Adrenal gland (tissue), 12 donors: ENCODE data around the gene PARD6G. TPM values are rescaled to one million over a fixed set of nuclear protein-coding genes. Genes with fewer than 3 reads are reported as not detected.

Experiments used
- DNase-seq, 7 donors: peaks; one replicate each; pipeline ENCODE4 v3.0.0-alpha.2; 2019 to 2020
- H3K27ac ChIP-seq, 5 donors: fragments of 200-600 bp; sonication (generic) in 4 of 5; 1 replicate in 3 of 5; 2 replicates in 2 of 5; pipeline versions ENCODE4 v1.5.1 to v1.8.0; 2016 to 2020; ENCODE audit warnings: mild to moderate bottlenecking in 1 of 5
- H3K27me3 ChIP-seq: fragments of 200-600 bp; 2 replicates; pipeline ENCODE4 v1.8.0; 2021
- H3K36me3 ChIP-seq, 2 donors: fragments of 200-600 bp; replicated peaks in 1 of 2; 1 replicate in 1 of 2; 2 replicates in 1 of 2; pipeline versions ENCODE4 v1.5.1 to v1.8.0; 2018 to 2022
- H3K4me1 ChIP-seq, 2 donors: fragments of 200-600 bp; replicated peaks in 1 of 2; 1 replicate in 1 of 2; 2 replicates in 1 of 2; pipeline versions ENCODE4 v1.5.1 to v1.8.0; 2018 to 2021
- H3K4me3 ChIP-seq, 4 donors: fragments of 200-600 bp; sonication (generic) in 3 of 4; one replicate each; pipeline ENCODE4 v1.5.1; 2016 to 2018
- H3K9me3 ChIP-seq, 3 donors: fragments of 200-600 bp; sonication (generic) in 1 of 3; replicated peaks in 1 of 3; 1 replicate in 2 of 3; 2 replicates in 1 of 3; pipeline versions ENCODE4 v1.5.1 to v1.8.0; 2016 to 2021
- CTCF ChIP-seq, 6 experiments: fragments of 450-650 bp in 4 of 6; fragments of 200-600 bp in 2 of 6; sonication (generic) in 1 of 6; IDR thresholded peaks; 1 replicate in 5 of 6; 2 replicates in 1 of 6; pipeline versions ENCODE4 v1.5.1 to v1.8.0; 2016 to 2021; ENCODE audit warnings: antibody characterized with exemption in 6 of 6, mild to moderate bottlenecking in 2 of 6, moderate library complexity in 1 of 6
- POLR2A ChIP-seq, 2 donors: fragments of 450-650 bp; IDR thresholded peaks; one replicate each; pipeline ENCODE4 v1.6.1; 2017; ENCODE audit warnings: antibody characterized with exemption in 2 of 2, mild to moderate bottlenecking in 2 of 2, moderate library complexity in 1 of 2
- WGBS, 4 donors: extraction: QIAGEN DNeasy Blood & Tissue Kit in 2 of 4; methylation state at CpG; one replicate each; pipeline versions ENCODE4 v1.1.5 to v1.1.7; 2013 to 2017; 5-methylcytosine and 5-hydroxymethylcytosine counted together
- intact Hi-C, 2 donors: fragments of 100-400 bp; cut with DNase I; formaldehyde crosslinking; loops; one replicate each; pipeline versions ENCODE4 v1.14.1 to v1.15.0; 2022 to 2023
- polyA plus RNA-seq, 3 donors: library from polyadenylated mRNA; stranded (reverse); fragments of 200-250 nt in 2 of 3; fragments of 350-450 nt in 1 of 3; fragmentation: Illumina TruSeq in 1 of 3; extraction: RNeasy Lipid Tissue Mini Kit (QIAGEN cat#74804) in 1 of 3; gene quantifications; one replicate each; pipeline ENCODE4 v1.2.3, GENCODE V29; 2013 to 2014
- total RNA-seq, 9 donors: library from RNA; depleted of rRNA in 4 of 9; stranded (reverse); fragments of >200 nt in 4 of 9; fragments of 120-200 nt in 1 of 9; fragmentation: NEBNext Ultra II Directional in 1 of 9; extraction: Animal tissue kit (Norgen Biotek cat#: 25700) in 1 of 9; gene quantifications; one replicate each; pipeline versions ENCODE4 v1.1.0 to v1.2.4, GENCODE V29; 2013 to 2023
- donor health status: healthy with polysubstance abuse.
- donor health status: Bipolar disorder and iron deficiency.
- donor health status: DM: yes; HTN: yes; CAD: no.
- donor health status: DM: no; HTN: no; CAD: no.
- donor health status: DM: no; HTN: no; CAD: no.
- donor health status: DM: yes; HTN: yes; CAD: no.

PARD6G gene
- total and polyA plus RNA-seq, 12 donors = 0.95 to 4.3 (median 2.3) TPM

DNA sequence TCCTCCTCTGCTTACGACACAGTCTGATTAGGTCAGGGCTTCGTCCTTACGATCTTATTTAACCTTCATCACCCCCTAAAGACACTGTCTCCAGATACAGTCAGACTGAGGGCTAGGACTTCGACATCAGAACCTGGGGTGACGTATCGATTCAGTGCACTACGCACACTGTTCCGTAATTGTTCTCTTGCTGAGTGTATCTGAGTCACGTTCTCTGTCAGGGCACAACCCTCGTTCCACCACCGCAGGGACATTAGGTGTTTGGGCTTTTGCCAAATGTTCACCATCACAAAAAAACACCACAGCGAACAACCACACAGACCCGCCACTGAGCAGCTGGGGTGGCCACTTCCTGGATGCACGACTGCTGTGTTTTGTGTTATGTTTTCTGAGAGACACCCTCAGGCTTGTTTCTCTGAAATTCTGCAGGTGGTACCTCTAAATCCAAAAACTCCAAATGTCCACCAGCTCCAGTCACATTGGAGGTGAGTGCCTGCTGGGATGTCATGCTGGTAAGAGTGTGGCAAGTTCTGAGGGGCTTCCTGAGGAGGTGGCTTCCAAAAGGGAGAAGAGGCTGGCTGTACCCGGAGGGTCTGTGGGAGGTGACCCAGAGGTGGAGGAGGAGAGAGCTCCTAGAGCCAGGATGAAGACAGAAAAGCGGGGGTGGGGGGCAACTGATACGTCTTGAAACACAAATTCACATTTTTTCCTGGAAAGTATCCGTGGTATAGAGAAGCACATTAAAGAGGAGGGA, 71.7 kb downstream of the PARD6G start:
- Histone ChIP-seq H3K27me3 (no peaks in the 10 kb centered on the region), H3K9me3 (no peaks in the 10 kb centered on the region), H3K27ac (no peak overlapping the region), H3K36me3 (no peaks in the 10 kb centered on the region), H3K4me3 (no peak overlapping the region), H3K4me1 (peaks cover 0 to 8% of the 10 kb centered on the region in 2 donors)
- intact Hi-C loops = no loop called here
- WGBS, 4 donors = 77 to 87% (median 81%) methylated on average over 17 to 18 of the region's 18 CpGs
- DNase-seq = no peak
- no peak for TF ChIP-seq POLR2A (IDR thresholded peaks at IDR 0.05)
- no peak for TF ChIP-seq CTCF (IDR thresholded peaks at IDR 0.05)

DNA sequence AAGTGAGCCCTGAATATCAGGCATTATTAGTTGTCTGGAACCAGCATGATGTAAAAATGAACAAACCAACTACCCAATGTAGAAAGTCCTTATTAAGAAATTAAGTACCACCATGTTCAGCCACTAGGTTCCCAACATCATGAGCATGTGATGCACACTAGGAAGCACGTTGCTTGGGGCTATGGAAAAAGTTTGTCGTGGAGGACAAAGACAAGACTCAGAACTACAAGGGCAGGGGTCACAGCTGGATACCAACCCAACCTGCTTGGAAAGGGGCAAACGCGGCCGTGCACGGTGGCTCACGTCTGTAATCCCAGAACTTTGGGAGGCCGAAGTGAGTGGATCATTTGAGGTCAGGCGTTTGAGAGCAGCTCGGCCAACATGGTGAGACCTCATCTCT, 74.3 kb downstream of the PARD6G start:
- H3K36me3 ChIP-seq = no peaks in the 10 kb centered on the region

GRCh38 chr18:80172056-80172455, 75.3 kb downstream of the PARD6G start:
- WGBS, 4 donors = 88 to 96% (median 92%) methylated on average over 4 of the region's 4 CpGs
- intact Hi-C loops = no loop called here
- H3K27ac ChIP-seq = no peak overlapping the region

More for the DNA sequence above, 74.3 kb downstream of the PARD6G start:
- H3K27ac ChIP-seq = no peak overlapping the region
- whole genome bisulfite sequencing, 4 donors = 87 to 93% (median 89%) methylated on average over 10 of the region's 10 CpGs
- H3K4me1 ChIP-seq = peaks cover 0 to 8% of the 10 kb centered on the region in 2 donors
- intact Hi-C loops = no loop called here
- no peak overlapping the region for H3K4me3 ChIP-seq
- no peak for DNase-seq
- H3K9me3 ChIP-seq = no peaks in the 10 kb centered on the region
- TF ChIP-seq CTCF (IDR thresholded peaks at IDR 0.05) = no peak
- no peak for TF ChIP-seq POLR2A (IDR thresholded peaks at IDR 0.05)
- H3K27me3 ChIP-seq = no peaks in the 10 kb centered on the region

More at GRCh38 chr18:80172056-80172455, 75.3 kb downstream of the PARD6G start:
- Histone ChIP-seq H3K4me3 (no peak overlapping the region), H3K9me3 (no peaks in the 10 kb centered on the region), H3K36me3 (no peaks in the 10 kb centered on the region), H3K27me3 (no peaks in the 10 kb centered on the region), H3K4me1 (peaks cover 0 to 8% of the 10 kb centered on the region in 2 donors)
- TF ChIP-seq POLR2A (IDR thresholded peaks at IDR 0.05) (no peak), CTCF (IDR thresholded peaks at IDR 0.05) (no peak)
- no peak for DNase-seq
